Cardiac fibroblast (primary cell): Measurements from ENCODE around the gene SLC22A23.
"Not testable (repeated sequence)": the region's sequence is repeated elsewhere in the genome, so short reads cannot be mapped to it uniquely, and the experiment has no call there.

ENCODE experiments used
- DNase-seq, 2 donors: peaks; one replicate each; pipeline versions ENCODE4 v3.0.0 to v3.0.0-alpha.2; 2010; ENCODE audit warnings: low read depth in 2 of 2
- H3K4me3 ChIP-seq, 2 donors: replicated peaks in 1 of 2; 1 replicate in 1 of 2; 2 replicates in 1 of 2; pipeline ENCODE4 v1.5.1; 2011; ENCODE audit warnings: low read depth in 2 of 2, low read length in 2 of 2, mild to moderate bottlenecking in 2 of 2, moderate library complexity in 1 of 2
- CTCF ChIP-seq: IDR thresholded peaks from one replicate; pipeline ENCODE4 v1.5.1; 2011; ENCODE audit warnings: low read depth, mild to moderate bottlenecking, low read length, inconsistent platforms

The SLC22A23 gene

GRCh38 chr6:3252369-3252768 is 204.5 kb downstream of the SLC22A23 start:
- H3K4me3 ChIP-seq: no peak overlapping the region
- no peak for TF ChIP-seq CTCF
- DNase-seq: no peak

GRCh38 chr6:3251462-3252314 is 205.2 kb downstream of the SLC22A23 start:
- no peak overlapping the region for H3K4me3 ChIP-seq
- peak; percentile 82 to 86 for DNase-seq
- TF ChIP-seq CTCF: peak; percentile 99

- peak in 1 of 2 donors; percentile 28 for DNase-seq
- H3K4me3 ChIP-seq: no peak overlapping the region
- no peak for TF ChIP-seq CTCF
Measured at GRCh38 chr6:3250231-3250675, 206.6 kb downstream of the SLC22A23 start.

- no peak for TF ChIP-seq CTCF
- DNase-seq: no peak
- no peak overlapping the region for H3K4me3 ChIP-seq
Measured at GRCh38 chr6:3249821-3250220, 207.0 kb downstream of the SLC22A23 start.

GRCh38 chr6:3247255-3248146 is 209.3 kb downstream of the SLC22A23 start:
- TF ChIP-seq CTCF: no peak
- peak; percentile 78 to 86 for DNase-seq
- peak overlapping the region; percentile 22 to 30 for H3K4me3 ChIP-seq

- no peak overlapping the region for H3K4me3 ChIP-seq
- no peak for DNase-seq
- TF ChIP-seq CTCF: no peak
Measured at GRCh38 chr6:3245216-3245615, 211.6 kb downstream of the SLC22A23 start.

- DNase-seq, H3K4me3 ChIP-seq: not testable (repeated sequence)
Measured at GRCh38 chr6:3244832-3245161, 212.1 kb downstream of the SLC22A23 start.
